HFF-Myc (cell line): ENCODE results near the gene ARMC9.

Source experiments
- DNase-seq: peaks from one replicate; pipeline ENCODE4 v3.0.0-alpha.2; 2011; ENCODE audit warnings: low read depth; ENCODE audit errors: extremely low read depth
- H3K4me3 ChIP-seq: replicated peaks from 2 replicates; pipeline ENCODE4 v1.5.1; 2011; ENCODE audit warnings: low read depth, mild to moderate bottlenecking, control low read depth, low read length
- CTCF ChIP-seq: IDR thresholded peaks from 2 replicates; pipeline ENCODE4 v1.5.1; 2012; ENCODE audit warnings: mild to moderate bottlenecking, low read depth, low read length, control low read depth; ENCODE audit errors: missing control alignments

Gene ARMC9

GRCh38 chr2:231415029-231415428 is 216.6 kb downstream of the ARMC9 start:
- H3K4me3 ChIP-seq, result no peak overlapping the region
- TF ChIP-seq CTCF, result no peak
- no peak for DNase-seq

- no peak for TF ChIP-seq CTCF
- H3K4me3 ChIP-seq, result no peak overlapping the region
- no peak for DNase-seq
Observed at GRCh38 chr2:231418820-231419640, 220.6 kb downstream of the ARMC9 start.

DNA sequence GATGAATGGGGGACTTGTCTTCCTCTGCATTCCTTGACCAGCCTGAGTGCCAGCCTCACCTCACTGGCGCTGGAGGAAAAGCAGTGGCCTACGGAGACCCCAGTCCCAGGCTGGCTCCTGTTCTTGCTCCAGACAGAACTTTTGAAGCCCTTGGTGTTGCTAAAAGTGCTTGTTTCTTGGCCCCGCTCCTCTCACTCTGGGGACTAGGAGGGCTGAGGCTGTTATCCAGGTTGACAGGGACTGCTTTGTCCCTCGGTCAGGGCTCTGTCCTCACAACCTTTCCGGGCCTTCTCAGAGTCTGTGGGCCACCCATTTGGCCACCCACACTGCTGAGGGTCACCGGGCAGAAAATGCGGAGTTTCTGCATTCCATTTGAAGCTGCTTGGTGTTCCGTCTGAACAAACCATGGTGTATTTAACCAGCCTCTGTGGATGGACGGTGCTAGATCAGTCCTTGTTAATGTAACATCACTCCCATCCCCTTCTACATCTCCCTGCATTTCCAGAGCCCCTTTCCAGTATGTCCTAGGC is 222.7 kb downstream of the ARMC9 start:
- no peak for TF ChIP-seq CTCF
- no peak overlapping the region for H3K4me3 ChIP-seq
- DNase-seq, result no peak

DNA sequence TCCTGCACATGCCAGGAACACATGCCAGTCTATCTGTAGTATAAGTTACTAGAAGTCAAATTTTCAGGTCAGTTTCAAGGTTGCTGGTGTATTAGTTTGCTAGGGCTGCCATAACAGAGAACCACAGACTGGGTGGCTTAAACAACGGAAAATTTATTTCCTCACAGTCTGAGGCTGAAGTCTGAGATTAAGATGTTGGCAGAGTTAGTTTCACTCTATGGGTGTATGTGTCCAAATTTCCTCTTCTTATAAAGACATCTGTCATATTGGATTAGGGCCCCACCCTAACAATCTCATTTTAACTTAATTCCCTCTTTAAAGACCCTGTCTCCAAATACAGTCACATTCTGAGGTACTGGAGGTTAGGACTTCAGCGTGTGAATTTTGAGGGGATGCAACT is 223.6 kb downstream of the ARMC9 start:
- TF ChIP-seq CTCF, result no peak
- H3K4me3 ChIP-seq, result no peak overlapping the region
- DNase-seq, result no peak

DNA sequence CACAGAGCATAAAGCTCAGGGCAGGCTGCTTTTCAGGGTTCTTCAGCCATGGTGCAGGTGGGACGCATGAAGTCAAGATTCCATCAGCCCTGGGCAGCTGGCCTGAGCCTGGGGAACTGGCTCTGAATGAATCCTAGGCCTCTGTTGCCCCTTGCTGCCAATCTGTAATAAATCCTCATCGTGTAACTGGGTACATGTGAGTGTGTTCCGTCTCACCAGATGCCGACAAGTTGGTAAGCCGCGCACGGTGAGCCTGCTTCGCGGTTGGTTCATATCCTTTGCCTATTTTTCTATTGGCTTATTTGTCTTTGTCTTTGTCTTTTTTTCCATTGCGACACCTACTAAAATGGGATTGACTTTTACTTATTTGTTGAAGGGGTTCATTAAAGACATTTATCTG is 224.7 kb downstream of the ARMC9 start:
- no peak for DNase-seq
- TF ChIP-seq CTCF, result no peak
- H3K4me3 ChIP-seq, result no peak overlapping the region
